HepG2 (cell line): Measurements from ENCODE around the gene SHISA6.

Experiments
- CTCF ChIP-seq: sonication (generic); formaldehyde crosslinking; IDR thresholded peaks from 2 replicates; pipeline ENCODE4 v1.5.0; 2020; ENCODE audit warnings: mild to moderate bottlenecking, missing genetic modification reagents, moderate library complexity
- MATR3 ChIP-seq: sonication (generic); formaldehyde crosslinking; IDR thresholded peaks from 2 replicates; pipeline ENCODE4 v1.4.0; 2020; ENCODE audit warnings: missing genetic modification reagents
- PHF20 ChIP-seq: sonication (generic); formaldehyde crosslinking; IDR thresholded peaks from 2 replicates; pipeline ENCODE4 v1.5.0; 2020; ENCODE audit warnings: mild to moderate bottlenecking, missing genetic modification reagents
- SMAD9 ChIP-seq: sonication (generic); formaldehyde crosslinking; IDR thresholded peaks from 2 replicates; pipeline ENCODE4 v1.5.1; 2020; ENCODE audit warnings: mild to moderate bottlenecking, missing genetic modification reagents
- TF ChIP-seq, protein P1 (sequence below), 2 experiments: sonication (generic) in 1 of 2; formaldehyde crosslinking in 1 of 2; IDR thresholded peaks; 2 replicates each; pipeline versions ENCODE4 v1.4.0 to v1.6.1; 2016 to 2020; ENCODE audit warnings: borderline replicate concordance in 1 of 2, low read depth in 1 of 2, mild to moderate bottlenecking in 1 of 2, missing genetic modification reagents in 1 of 2

- TF ChIP-seq SMAD9 (CRISPR knock-in tag) (no peak), PHF20 (CRISPR knock-in tag) (no peak), CTCF (CRISPR knock-in tag) (no peak), MATR3 (no peak)
- TF ChIP-seq, protein P1, sequence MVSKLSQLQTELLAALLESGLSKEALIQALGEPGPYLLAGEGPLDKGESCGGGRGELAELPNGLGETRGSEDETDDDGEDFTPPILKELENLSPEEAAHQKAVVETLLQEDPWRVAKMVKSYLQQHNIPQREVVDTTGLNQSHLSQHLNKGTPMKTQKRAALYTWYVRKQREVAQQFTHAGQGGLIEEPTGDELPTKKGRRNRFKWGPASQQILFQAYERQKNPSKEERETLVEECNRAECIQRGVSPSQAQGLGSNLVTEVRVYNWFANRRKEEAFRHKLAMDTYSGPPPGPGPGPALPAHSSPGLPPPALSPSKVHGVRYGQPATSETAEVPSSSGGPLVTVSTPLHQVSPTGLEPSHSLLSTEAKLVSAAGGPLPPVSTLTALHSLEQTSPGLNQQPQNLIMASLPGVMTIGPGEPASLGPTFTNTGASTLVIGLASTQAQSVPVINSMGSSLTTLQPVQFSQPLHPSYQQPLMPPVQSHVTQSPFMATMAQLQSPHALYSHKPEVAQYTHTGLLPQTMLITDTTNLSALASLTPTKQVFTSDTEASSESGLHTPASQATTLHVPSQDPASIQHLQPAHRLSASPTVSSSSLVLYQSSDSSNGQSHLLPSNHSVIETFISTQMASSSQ (IDR thresholded peaks at IDR 0.05; ENCODE audit: low read depth): no peak
- TF ChIP-seq, protein P1 (CRISPR knock-in tag; IDR thresholded peaks at IDR 0.05; ENCODE audit: borderline replicate concordance): no peak
Measured at GRCh38 chr17:11459861-11460331, 218.9 kb downstream of the SHISA6 start.
